H1 (cell line): ENCODE results near the gene GPATCH2L. TPM values are rescaled to one million over a fixed set of nuclear protein-coding genes. Genes with fewer than 3 reads are reported as not detected.

Source experiments
- CTCF ChIA-PET: fragments of 300-600 bp; sonication (Branson Sonifier 250); formaldehyde crosslinking; loops from one replicate; lab custom pipeline; 2021; ENCODE audit not compliant: partially characterized antibody; lab: Charles Lee
- POLR2A ChIA-PET: fragments of 300-600 bp; sonication (Branson Sonifier 250); formaldehyde crosslinking; loops from one replicate; lab custom pipeline; 2021; ENCODE audit warnings: inconsistent platforms; ENCODE audit not compliant: partially characterized antibody; lab: Charles Lee
- DNase-seq, 2 experiments: peaks; one replicate each; pipeline versions ENCODE4 v3.0.0 to v3.0.0-alpha.2; 2010 to 2022; ENCODE audit warnings: low spot score in 2 of 2, low read depth in 1 of 2, mixed read lengths in 1 of 2
- FAIRE-seq: peaks from 2 replicates; lab custom pipeline; 2011; peaks lifted over from hg19 to GRCh38; lab: Jason Lieb, UNC
- H2AFZ ChIP-seq: 2 replicates; pipeline ENCODE4 v1.8.1; 2012; ENCODE audit warnings: low read length, inconsistent platforms
- H2AK5ac ChIP-seq: 2 replicates; pipeline ENCODE4 v1.6.1; 2013; ENCODE audit warnings: low read depth, low read length
- H2BK120ac ChIP-seq: replicated peaks from 2 replicates; pipeline ENCODE3; 2013; ENCODE audit warnings: low read depth, low read length, inconsistent platforms
- H2BK12ac ChIP-seq: 2 replicates; pipeline ENCODE4 v1.6.1; 2013; ENCODE audit warnings: low read depth, low read length
- H2BK15ac ChIP-seq: 2 replicates; pipeline ENCODE4 v1.6.1; 2013; ENCODE audit warnings: low read length
- H2BK20ac ChIP-seq: 2 replicates; pipeline ENCODE4 v1.6.1; 2013; ENCODE audit warnings: low read length
- H2BK5ac ChIP-seq: 2 replicates; pipeline ENCODE4 v1.6.1; 2013; ENCODE audit warnings: low read depth, low read length
- H3K14ac ChIP-seq: 2 replicates; pipeline ENCODE4 v1.6.1; 2013; ENCODE audit warnings: inconsistent platforms; ENCODE audit not compliant: insufficient read length
- H3K18ac ChIP-seq: 2 replicates; pipeline ENCODE4 v1.6.1; 2013; ENCODE audit warnings: low read length; ENCODE audit errors: extremely low read depth
- H3K23ac ChIP-seq: 2 replicates; pipeline ENCODE4 v1.6.1; 2013; ENCODE audit warnings: inconsistent platforms; ENCODE audit not compliant: insufficient read length
- H3K23me2 ChIP-seq: 2 replicates; pipeline ENCODE4 v1.6.1; 2013; ENCODE audit warnings: low read depth, low read length
- H3K27ac ChIP-seq: 2 replicates; pipeline ENCODE4 v1.6.1; 2011; ENCODE audit warnings: low read depth, low read length, inconsistent platforms
- H3K27me3 ChIP-seq, 4 experiments: replicated peaks in 1 of 4; 1 replicate in 1 of 4; 2 replicates in 3 of 4; pipeline versions ENCODE4 v1.6.1 to v1.8.1; 2011 to 2013; ENCODE audit warnings: low read length in 3 of 4, mild to moderate bottlenecking in 3 of 4, inconsistent platforms in 2 of 4, mixed read lengths in 2 of 4, moderate library complexity in 1 of 4; ENCODE audit not compliant: control insufficient read depth in 3 of 4, insufficient read depth in 3 of 4; ENCODE audit errors: extremely low read depth in 1 of 4
- H3K36me3 ChIP-seq, 4 experiments: 2 replicates each; pipeline versions ENCODE4 v1.6.1 to v1.8.1; 2011 to 2013; ENCODE audit warnings: mild to moderate bottlenecking in 4 of 4, low read length in 3 of 4, moderate library complexity in 2 of 4, control low read depth in 1 of 4, inconsistent platforms in 1 of 4; ENCODE audit not compliant: insufficient read depth in 4 of 4, control insufficient read depth in 2 of 4
- H3K4ac ChIP-seq: replicated peaks from 2 replicates; pipeline ENCODE3; 2013; ENCODE audit warnings: low read length, low read depth, mixed read lengths, inconsistent platforms; ENCODE audit not compliant: insufficient read length
- H3K4me1 ChIP-seq, 4 experiments: replicated peaks in 1 of 4; 1 replicate in 1 of 4; 2 replicates in 3 of 4; pipeline versions ENCODE4 v1.6.1 to v1.8.1; 2011 to 2013; ENCODE audit warnings: low read length in 3 of 4, inconsistent platforms in 2 of 4, mixed read lengths in 1 of 4; ENCODE audit not compliant: insufficient read depth in 4 of 4, control insufficient read depth in 3 of 4
- H3K4me2 ChIP-seq, 2 experiments: 2 replicates each; pipeline versions ENCODE4 v1.6.1 to v1.8.1; 2011 to 2013; ENCODE audit warnings: low read depth in 2 of 2, low read length in 2 of 2, control low read depth in 1 of 2, inconsistent platforms in 1 of 2, mild to moderate bottlenecking in 1 of 2; ENCODE audit not compliant: insufficient read depth in 1 of 2
- H3K4me3 ChIP-seq, 4 experiments: fragments of 200-600, 300-600 bp in 1 of 4; sonication (generic), shearing (Covaris generic), sonication (Bioruptor Twin) in 1 of 4; 2 replicates each; pipeline versions ENCODE4 v1.5.1 to v1.8.1; 2011 to 2016; ENCODE audit warnings: low read length in 4 of 4, low read depth in 3 of 4, control low read depth in 2 of 4, inconsistent platforms in 2 of 4, mild to moderate bottlenecking in 2 of 4, mixed read lengths in 1 of 4, moderate library complexity in 1 of 4; ENCODE audit not compliant: insufficient read depth in 2 of 4; ENCODE audit errors: extremely low read depth in 1 of 4
- H3K56ac ChIP-seq: replicated peaks from 2 replicates; pipeline ENCODE3; 2013; ENCODE audit warnings: low read depth, mild to moderate bottlenecking, mixed read lengths, low read length, inconsistent platforms; ENCODE audit not compliant: insufficient read length
- H3K79me1 ChIP-seq: 2 replicates; pipeline ENCODE4 v1.6.1; 2013; ENCODE audit warnings: low read depth, low read length, control low read depth
- H3K79me2 ChIP-seq, 2 experiments: 2 replicates each; pipeline versions ENCODE4 v1.6.1 to v1.8.1; 2012 to 2013; ENCODE audit warnings: low read length in 2 of 2, mild to moderate bottlenecking in 2 of 2, inconsistent platforms in 1 of 2; ENCODE audit not compliant: insufficient read depth in 2 of 2, control insufficient read depth in 1 of 2
- H3K9ac ChIP-seq, 4 experiments: replicated peaks in 1 of 4; 1 replicate in 1 of 4; 2 replicates in 3 of 4; pipeline versions ENCODE4 v1.6.1 to v1.8.1; 2011 to 2013; ENCODE audit warnings: low read depth in 3 of 4, low read length in 3 of 4, control low read depth in 2 of 4, mild to moderate bottlenecking in 2 of 4, moderate library complexity in 2 of 4, inconsistent platforms in 1 of 4; ENCODE audit errors: extremely low read depth in 1 of 4
- H3K9me3 ChIP-seq, 2 experiments: 2 replicates each; pipeline versions ENCODE4 v1.6.1 to v1.8.1; 2012 to 2013; ENCODE audit warnings: mild to moderate bottlenecking in 2 of 2, moderate library complexity in 2 of 2, control low read depth in 1 of 2, inconsistent platforms in 1 of 2, low read depth in 1 of 2, low read length in 1 of 2, mixed read lengths in 1 of 2; ENCODE audit not compliant: insufficient read depth in 2 of 2
- H4K20me1 ChIP-seq, 2 experiments: replicated peaks in 1 of 2; 2 replicates each; pipeline versions ENCODE3 to v1.8.1; 2011 to 2013; ENCODE audit warnings: inconsistent platforms in 2 of 2, low read length in 2 of 2, mild to moderate bottlenecking in 1 of 2; ENCODE audit not compliant: insufficient read depth in 2 of 2, control insufficient read depth in 1 of 2
- H4K5ac ChIP-seq: 2 replicates; pipeline ENCODE4 v1.6.1; 2013; ENCODE audit warnings: low read length, low read depth, mixed read lengths, inconsistent platforms; ENCODE audit not compliant: insufficient read length
- H4K8ac ChIP-seq: 2 replicates; pipeline ENCODE4 v1.8.0; 2013; ENCODE audit warnings: mild to moderate bottlenecking, moderate library complexity, low read length, inconsistent platforms; ENCODE audit not compliant: insufficient read depth; ENCODE audit errors: extremely low read depth
- H4K91ac ChIP-seq: replicated peaks from 2 replicates; pipeline ENCODE3; 2013; ENCODE audit warnings: low read length, mixed read lengths, inconsistent platforms; ENCODE audit not compliant: insufficient read length
- CBX5 ChIP-seq: fragments of 300-800, 300-1000 bp; sonication (generic); IDR thresholded peaks from 2 replicates; pipeline ENCODE4 v1.7.1; 2016; ENCODE audit warnings: antibody characterized with exemption, low read length, low read depth
- SAP30 ChIP-seq: fragments of 300-600 bp; sonication (generic); IDR thresholded peaks from 2 replicates; pipeline ENCODE4 v1.7.1; 2012; ENCODE audit warnings: low read length, moderate library complexity, mild to moderate bottlenecking, inconsistent platforms; ENCODE audit not compliant: insufficient read depth, insufficient replicate concordance
- SP4 ChIP-seq: IDR thresholded peaks from 2 replicates; pipeline ENCODE4 v1.6.1; 2012; ENCODE audit warnings: low read length, inconsistent platforms
- SUZ12 ChIP-seq: fragments of 200-600 bp; sonication (generic); IDR thresholded peaks from 2 replicates; pipeline ENCODE4 v1.6.1; 2012; ENCODE audit warnings: mild to moderate bottlenecking, inconsistent platforms, low read length, moderate library complexity, mixed read lengths
- TCF12 ChIP-seq: IDR thresholded peaks from 2 replicates; pipeline ENCODE4 v1.6.1; 2011; ENCODE audit warnings: low read depth, mild to moderate bottlenecking, low read length
- WGBS, 2 experiments: shearing (Covaris generic) in 1 of 2; methylation state at CpG; one replicate each; pipeline versions ENCODE4 v1.1.6 to v1.1.7; 2013 to 2015; ENCODE audit warnings: low lambda C conversion rate in 2 of 2, mixed read lengths in 2 of 2, inconsistent platforms in 1 of 2, low coverage in 1 of 2, missing lambda C conversion rate in 1 of 2; ENCODE audit not compliant: insufficient replicate concordance in 2 of 2, insufficient coverage in 1 of 2, insufficient read length in 1 of 2; ENCODE audit errors: extremely low coverage in 1 of 2, missing lambda C conversion rate in 1 of 2; 5-methylcytosine and 5-hydroxymethylcytosine counted together
- polyA plus RNA-seq, 7 experiments: library from polyadenylated mRNA; depleted of rRNA in 3 of 7; stranded (reverse) in 5 of 7; unstranded in 2 of 7; fragments of >200 nt in 5 of 7; fragments of 200-250 nt in 2 of 7; gene quantifications; 1 replicate in 5 of 7; 2 replicates in 1 of 7; 4 replicates in 1 of 7; pipeline versions ENCODE4 v1.2.1 to v1.2.3, GENCODE V29; 2011 to 2013; ENCODE audit warnings: missing spikeins in 2 of 7, mixed read lengths in 2 of 7
- total RNA-seq: library from RNA; stranded (reverse); fragmentation: NEBNext Ultra II Directional; extraction: Animal tissue kit (Norgen Biotek cat#: 25700); gene quantifications from 2 replicates; pipeline ENCODE4 v1.2.1, GENCODE V29; 2021

The GPATCH2L gene
- total and polyA plus RNA-seq, 2 of the 8 experiments (the other 6 are each of a cell fraction or from before 2014, with no cell fraction given), result 26.0 to 54.9 TPM

DNA sequence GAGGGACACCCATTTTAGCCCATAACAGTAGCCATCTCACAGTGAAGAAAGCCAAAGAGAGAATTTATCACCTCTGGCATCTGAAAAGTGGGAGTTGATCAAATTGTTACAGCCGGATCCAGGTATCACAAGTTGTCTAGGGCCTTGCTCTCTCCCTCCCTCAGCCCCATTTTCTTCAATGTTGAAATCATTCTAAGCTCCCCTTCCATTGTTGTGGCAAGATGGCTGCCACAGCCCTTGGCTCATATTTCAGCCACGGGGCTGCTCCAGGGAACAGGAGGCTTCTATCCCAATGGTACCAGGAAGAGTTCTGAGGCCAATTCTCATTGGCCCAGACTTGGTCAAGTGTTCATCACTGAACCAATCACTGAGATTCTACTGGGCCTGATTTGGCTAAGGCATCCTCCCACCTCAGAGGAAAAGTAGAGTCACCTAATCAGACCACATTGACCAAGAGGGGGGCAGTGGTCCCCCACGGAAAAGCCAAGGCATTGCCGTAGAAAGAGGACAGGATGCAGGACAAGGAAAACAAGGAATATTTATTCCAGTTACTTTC lies 106.2 kb downstream of the GPATCH2L start:
- Histone ChIP-seq H4K8ac (no peak overlapping the region), H3K4me2 (no peak overlapping the region), H3K4me1 (peaks cover 0 to 4% (median 1%) of the 10 kb centered on the region in 4 experiments; a peak in 4 of 7 replicates), H3K79me2 (no peaks in the 10 kb centered on the region), H3K23me2 (no peaks in the 10 kb centered on the region), H3K18ac (no peak overlapping the region), H3K56ac (no peak overlapping the region), H2BK12ac (no peak overlapping the region), H2BK120ac (no peak overlapping the region), H3K4me3 (no peak overlapping the region), H2AFZ (no peak overlapping the region), H2BK5ac (no peak overlapping the region), H3K27ac (no peak overlapping the region), H3K4ac (no peak overlapping the region), H2BK20ac (no peak overlapping the region), H2BK15ac (no peak overlapping the region), H4K91ac (no peak overlapping the region), H3K9me3 (no peaks in the 10 kb centered on the region), H3K14ac (no peak overlapping the region), H3K36me3 (no peaks in the 10 kb centered on the region), H3K79me1 (no peaks in the 10 kb centered on the region), H3K27me3 (no peaks in the 10 kb centered on the region), H3K23ac (no peak overlapping the region), H2AK5ac (no peak overlapping the region), H4K20me1 (no peaks in the 10 kb centered on the region), H3K9ac (no peak overlapping the region), H4K5ac (no peak overlapping the region)
- 60% methylated on average over 4 of the region's 4 CpGs; no CpG with 5 or more reads in 1 of the 2 experiments for whole genome bisulfite sequencing, 2 experiments
- FAIRE-seq, result no peak
- no peak for DNase-seq
- CTCF ChIA-PET, result interaction anchor here (0.6 to 1.4 kb wide), 3 partner anchors 41 to 95 kb away, joined by 3 to 4 read pairs (median 3); no protein-coding TSS in a partner anchor
- POLR2A ChIA-PET, result interaction anchor here (2.0 kb wide), 1 partner anchor 95 kb away, joined by 5 read pairs; no protein-coding TSS in a partner anchor
- TF ChIP-seq CBX5, result no peak
- TF ChIP-seq SAP30, result no peak
- TF ChIP-seq SUZ12, result no peak
- TF ChIP-seq TCF12, result no peak
- no peak for TF ChIP-seq SP4
